ENCODE results near the gene IQGAP2. TPM values are rescaled to one million over a fixed set of nuclear protein-coding genes. Genes with fewer than 3 reads are reported as not detected.

Gene IQGAP2
- polyA plus RNA-seq, 1 donor (not counting 4 experiments of a cell fraction or from before 2014, with no cell fraction given) = 0.14 TPM

- DNase-seq (ENCODE audit: low read depth, low spot score) (no peak), FAIRE-seq (no peak)
- Histone ChIP-seq H3K79me2 (ENCODE audit: control insufficient read depth, insufficient read depth, low read length) (peaks cover 50% of the 10 kb centered on the region), H3K9me3 (ENCODE audit: control insufficient read depth, low read depth, low read length) (no peaks in the 10 kb centered on the region), H3K9me1 (ENCODE audit: control insufficient read depth, extremely low read depth, insufficient read depth, low read length) (no peaks in the 10 kb centered on the region), H3K4me3 (ENCODE audit: control insufficient read depth in 2 of 3, extremely low read depth in 1 of 3, insufficient read depth in 2 of 3, low read depth in 1 of 3, low read length in 3 of 3) (no peak overlapping the region), H3K27me3 (ENCODE audit: control insufficient read depth, extremely low read depth, insufficient read depth, low read length) (no peaks in the 10 kb centered on the region), H2AFZ (ENCODE audit: control insufficient read depth, low read length) (no peak overlapping the region), H3K27ac (ENCODE audit: control insufficient read depth, insufficient read depth, low read length) (no peak overlapping the region), H4K20me1 (ENCODE audit: control insufficient read depth, extremely low read depth, insufficient read depth, low read length) (no peaks in the 10 kb centered on the region), H3K4me1 (ENCODE audit: control insufficient read depth, extremely low read depth, insufficient read depth, low read length) (peaks cover 29% of the 10 kb centered on the region), H3K4me2 (ENCODE audit: control insufficient read depth, extremely low read depth, insufficient read depth, low read depth, low read length) (no peak overlapping the region), H3K9ac (ENCODE audit: control insufficient read depth, extremely low read depth, insufficient read depth, low read length) (no peak overlapping the region), H3K36me3 (ENCODE audit: control insufficient read depth in 2 of 2, extremely low read depth in 1 of 2, insufficient read depth in 2 of 2, low read length in 2 of 2) (no peaks in the 10 kb centered on the region)
- dilution Hi-C loops (cut with MboI; ENCODE audit: extremely low pct_ligation_motif_present, low sequenced_read_pairs) = no loop called here
- TF ChIP-seq EZH2 (IDR thresholded peaks at IDR 0.05; ENCODE audit: low read length) (no peak), CTCF (optimal IDR thresholded peaks at IDR 0.05 in 1 of 3, IDR thresholded peaks at IDR 0.05 in 1 of 3, conservative IDR thresholded peaks at IDR 0.05 in 1 of 3; ENCODE audit: extremely low read depth in 1 of 3, insufficient read depth in 2 of 3, low read length in 3 of 3) (no peak)
Measured at GRCh38 chr5:76720988-76721569, 318.0 kb downstream of the IQGAP2 start.

- Histone ChIP-seq H3K9me1 (ENCODE audit: control insufficient read depth, extremely low read depth, insufficient read depth, low read length) (no peaks in the 10 kb centered on the region), H4K20me1 (ENCODE audit: control insufficient read depth, extremely low read depth, insufficient read depth, low read length) (no peaks in the 10 kb centered on the region), H3K27me3 (ENCODE audit: control insufficient read depth, extremely low read depth, insufficient read depth, low read length) (no peaks in the 10 kb centered on the region), H3K4me3 (ENCODE audit: control insufficient read depth in 2 of 3, extremely low read depth in 1 of 3, insufficient read depth in 2 of 3, low read depth in 1 of 3, low read length in 3 of 3) (no peak overlapping the region), H3K27ac (ENCODE audit: control insufficient read depth, insufficient read depth, low read length) (no peak overlapping the region), H3K4me1 (ENCODE audit: control insufficient read depth, extremely low read depth, insufficient read depth, low read length) (peaks cover 17% of the 10 kb centered on the region), H3K9me3 (ENCODE audit: control insufficient read depth, low read depth, low read length) (no peaks in the 10 kb centered on the region), H3K4me2 (ENCODE audit: control insufficient read depth, extremely low read depth, insufficient read depth, low read depth, low read length) (no peak overlapping the region), H3K9ac (ENCODE audit: control insufficient read depth, extremely low read depth, insufficient read depth, low read length) (no peak overlapping the region), H2AFZ (ENCODE audit: control insufficient read depth, low read length) (no peak overlapping the region), H3K79me2 (ENCODE audit: control insufficient read depth, insufficient read depth, low read length) (peaks cover 32% of the 10 kb centered on the region), H3K36me3 (ENCODE audit: control insufficient read depth in 2 of 2, extremely low read depth in 1 of 2, insufficient read depth in 2 of 2, low read length in 2 of 2) (no peaks in the 10 kb centered on the region)
- dilution Hi-C loops (cut with MboI; ENCODE audit: extremely low pct_ligation_motif_present, low sequenced_read_pairs) = no loop called here
- TF ChIP-seq CTCF (optimal IDR thresholded peaks at IDR 0.05 in 1 of 3, IDR thresholded peaks at IDR 0.05 in 1 of 3, conservative IDR thresholded peaks at IDR 0.05 in 1 of 3; ENCODE audit: extremely low read depth in 1 of 3, insufficient read depth in 2 of 3, low read length in 3 of 3) = no peak
- no peak for TF ChIP-seq EZH2 (IDR thresholded peaks at IDR 0.05; ENCODE audit: low read length)
- FAIRE-seq (no peak), DNase-seq (ENCODE audit: low read depth, low spot score) (no peak)
Measured at GRCh38 chr5:76723266-76723665, 320.2 kb downstream of the IQGAP2 start.

Data from keratinocyte (primary cell).